ENCODE measurements around the gene UQCRHL. TPM values are rescaled to one million over a fixed set of nuclear protein-coding genes. Genes with fewer than 3 reads are reported as not detected.

UQCRHL gene
- total RNA-seq, 1 donor from 2014 or later = 4.8 TPM

GRCh38 chr1:15852036-15852827, 44.8 kb upstream of the UQCRHL start:
- no peak overlapping the region for H3K4me3 ChIP-seq
- H3K4me1 ChIP-seq = peaks cover 22% of the 10 kb centered on the region
- no peaks in the 10 kb centered on the region for H3K36me3 ChIP-seq
- H3K27ac ChIP-seq = no peak overlapping the region
- H3K9ac ChIP-seq = no peak overlapping the region
- H3K27me3 Mint-ChIP-seq (ENCODE audit: insufficient read depth, low read depth) = peaks cover 7% of the 10 kb centered on the region
- peaks cover 23% of the 10 kb centered on the region for H4K20me1 ChIP-seq (ENCODE audit: low read depth)
- H3F3A ChIP-seq (ENCODE audit: low read depth) = peaks cover 38% of the 10 kb centered on the region
- peaks cover 93% of the 10 kb centered on the region for H3K79me2 ChIP-seq (ENCODE audit: low read depth)
- H3K9me3 ChIP-seq (ENCODE audit: low read depth) = no peaks in the 10 kb centered on the region
- H3K4me3 Mint-ChIP-seq = no peak overlapping the region
- TF ChIP-seq EZH2phosphoT487 (IDR thresholded peaks at IDR 0.05) (no peak), EZH2 (IDR thresholded peaks at IDR 0.05) (no peak), CTCF (IDR thresholded peaks at IDR 0.05) (no peak)
- DNase-seq (ENCODE audit: low spot score) = no peak
- no peak overlapping the region for H3K27ac Mint-ChIP-seq
- no peaks in the 10 kb centered on the region for H3K9me3 Mint-ChIP-seq
- peaks cover 9% of the 10 kb centered on the region for H3K36me3 Mint-ChIP-seq
- no peaks in the 10 kb centered on the region for H3K27me3 ChIP-seq
- no peak overlapping the region for H3K4me2 ChIP-seq
- peaks cover 31% of the 10 kb centered on the region for H3K4me1 Mint-ChIP-seq
- H2AFZ ChIP-seq (replicated peaks) = no peak overlapping the region

- H3F3A ChIP-seq (ENCODE audit: low read depth) = peaks cover 47% of the 10 kb centered on the region
- H3K4me3 ChIP-seq = peak overlapping the region; percentile 84
- Mint-ChIP-seq H3K4me1 (peaks cover 36% of the 10 kb centered on the region), H3K27ac (peak overlapping the region; percentile 87), H3K36me3 (peaks cover 5% of the 10 kb centered on the region), H3K27me3 (ENCODE audit: insufficient read depth, low read depth) (peaks cover 7% of the 10 kb centered on the region), H3K9me3 (no peaks in the 10 kb centered on the region), H3K4me3 (peak overlapping the region; percentile 99)
- H2AFZ ChIP-seq (replicated peaks) = no peak overlapping the region
- DNase-seq (ENCODE audit: low spot score) = peak; percentile 60
- peak overlapping the region; percentile 94 for H3K27ac ChIP-seq
- TF ChIP-seq EZH2phosphoT487 (IDR thresholded peaks at IDR 0.05) = no peak
- no peak for TF ChIP-seq EZH2 (IDR thresholded peaks at IDR 0.05)
- no peak for TF ChIP-seq CTCF (IDR thresholded peaks at IDR 0.05)
- H3K27me3 ChIP-seq = no peaks in the 10 kb centered on the region
- peaks cover 93% of the 10 kb centered on the region for H3K79me2 ChIP-seq (ENCODE audit: low read depth)
- peaks cover 17% of the 10 kb centered on the region for H4K20me1 ChIP-seq (ENCODE audit: low read depth)
- H3K9ac ChIP-seq = no peak overlapping the region
- H3K4me2 ChIP-seq = peak overlapping the region; percentile 82
- no peaks in the 10 kb centered on the region for H3K36me3 ChIP-seq
- peaks cover 22% of the 10 kb centered on the region for H3K4me1 ChIP-seq
- H3K9me3 ChIP-seq (ENCODE audit: low read depth) = no peaks in the 10 kb centered on the region
Observed at GRCh38 chr1:15851210-15852035, 44.0 kb upstream of the UQCRHL start.

- H3K4me3 ChIP-seq = peak overlapping the region; percentile 84
- H3K27ac Mint-ChIP-seq = peak overlapping the region; percentile 99
- no peaks in the 10 kb centered on the region for H3K36me3 ChIP-seq
- no peak for TF ChIP-seq EZH2phosphoT487 (IDR thresholded peaks at IDR 0.05)
- TF ChIP-seq CTCF (IDR thresholded peaks at IDR 0.05) = no peak
- TF ChIP-seq EZH2 (IDR thresholded peaks at IDR 0.05) = no peak
- peak overlapping the region; percentile 82 for H3K4me2 ChIP-seq
- peaks cover 22% of the 10 kb centered on the region for H3K4me1 ChIP-seq
- peak overlapping the region; percentile 99 for H3K4me3 Mint-ChIP-seq
- no peaks in the 10 kb centered on the region for H3K9me3 ChIP-seq (ENCODE audit: low read depth)
- H3K36me3 Mint-ChIP-seq = peaks cover 5% of the 10 kb centered on the region
- peaks cover 17% of the 10 kb centered on the region for H4K20me1 ChIP-seq (ENCODE audit: low read depth)
- no peaks in the 10 kb centered on the region for H3K27me3 ChIP-seq
- H3K9me3 Mint-ChIP-seq = no peaks in the 10 kb centered on the region
- H3K4me1 Mint-ChIP-seq = peaks cover 42% of the 10 kb centered on the region
- H2AFZ ChIP-seq (replicated peaks) = no peak overlapping the region
- peak overlapping the region; percentile 94 for H3K27ac ChIP-seq
- peaks cover 9% of the 10 kb centered on the region for H3K27me3 Mint-ChIP-seq (ENCODE audit: insufficient read depth, low read depth)
- DNase-seq (ENCODE audit: low spot score) = no peak
- peaks cover 49% of the 10 kb centered on the region for H3F3A ChIP-seq (ENCODE audit: low read depth)
- H3K79me2 ChIP-seq (ENCODE audit: low read depth) = peaks cover 91% of the 10 kb centered on the region
- H3K9ac ChIP-seq = no peak overlapping the region
Observed at GRCh38 chr1:15850471-15851001, 43.1 kb upstream of the UQCRHL start.

All from neural progenitor cell (in vitro differentiated cells).